Liver (tissue), 3 donors: ENCODE measurements around the gene ANXA10.

Experiments used
- EGR1 ChIP-seq, 2 donors: IDR thresholded peaks; 2 replicates each; pipeline ENCODE4 v1.6.1; 2016 to 2018; ENCODE audit warnings: antibody characterized with exemption in 2 of 2, low read depth in 2 of 2
- FOXA1 ChIP-seq: IDR thresholded peaks from 2 replicates; pipeline ENCODE4 v1.6.1; 2016; ENCODE audit warnings: antibody characterized with exemption
- FOXA2 ChIP-seq: IDR thresholded peaks from 2 replicates; pipeline ENCODE4 v1.6.1; 2016; ENCODE audit warnings: antibody characterized with exemption
- JUND ChIP-seq, 2 donors: IDR thresholded peaks; 2 replicates each; pipeline ENCODE4 v1.6.1; 2016; ENCODE audit warnings: antibody characterized with exemption in 2 of 2
- MAX ChIP-seq: IDR thresholded peaks from 2 replicates; pipeline ENCODE4 v1.6.1; 2016; ENCODE audit warnings: antibody characterized with exemption
- RAD21 ChIP-seq, 2 donors: IDR thresholded peaks; 2 replicates each; pipeline ENCODE4 v1.6.1; 2016; ENCODE audit warnings: antibody characterized with exemption in 2 of 2, mild to moderate bottlenecking in 2 of 2
- REST ChIP-seq: IDR thresholded peaks from 2 replicates; pipeline ENCODE4 v1.6.1; 2016; ENCODE audit warnings: antibody characterized with exemption, mild to moderate bottlenecking
- SP1 ChIP-seq: IDR thresholded peaks from 2 replicates; pipeline ENCODE4 v1.6.1; 2018; ENCODE audit warnings: antibody characterized with exemption, mild to moderate bottlenecking
- TAF1 ChIP-seq: conservative IDR thresholded peaks from 2 replicates; pipeline ENCODE4 v1.6.1; 2016; ENCODE audit warnings: antibody characterized with exemption, mild to moderate bottlenecking
- YY1 ChIP-seq: IDR thresholded peaks from 2 replicates; pipeline ENCODE4 v1.6.1; 2016; ENCODE audit warnings: antibody characterized with exemption, mild to moderate bottlenecking
- TF ChIP-seq, protein P1 (sequence below): fragments of 150-350 bp; IDR thresholded peaks from 2 replicates; pipeline ENCODE4 v1.5.1; 2017; ENCODE audit warnings: improper control_type of control experiment, low read depth, low read length; ENCODE audit not compliant: missing input control
- TF ChIP-seq, protein P2 (sequence below): IDR thresholded peaks from 2 replicates; pipeline ENCODE4 v1.6.1; 2016; ENCODE audit warnings: antibody characterized with exemption
- donor health status: healthy.
- donor health status: healthy.

DNA sequence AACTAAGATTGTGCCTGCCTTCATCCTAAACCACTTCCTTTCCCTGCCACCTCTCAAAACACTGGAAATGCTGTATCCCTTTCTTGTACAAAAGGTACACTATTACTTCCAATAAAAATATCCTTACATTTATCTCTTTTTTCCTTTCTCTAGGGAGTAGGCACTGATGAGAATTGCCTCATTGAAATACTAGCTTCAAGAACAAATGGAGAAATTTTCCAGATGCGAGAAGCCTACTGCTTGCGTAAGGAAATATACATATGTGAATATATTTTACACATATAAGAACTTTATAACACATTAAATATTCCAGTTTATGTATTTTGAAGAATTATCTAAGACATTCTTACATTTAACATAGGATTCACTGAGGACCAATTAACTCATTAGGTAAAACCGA lies 71.7 kb downstream of the ANXA10 start:
- TF ChIP-seq, protein P1, sequence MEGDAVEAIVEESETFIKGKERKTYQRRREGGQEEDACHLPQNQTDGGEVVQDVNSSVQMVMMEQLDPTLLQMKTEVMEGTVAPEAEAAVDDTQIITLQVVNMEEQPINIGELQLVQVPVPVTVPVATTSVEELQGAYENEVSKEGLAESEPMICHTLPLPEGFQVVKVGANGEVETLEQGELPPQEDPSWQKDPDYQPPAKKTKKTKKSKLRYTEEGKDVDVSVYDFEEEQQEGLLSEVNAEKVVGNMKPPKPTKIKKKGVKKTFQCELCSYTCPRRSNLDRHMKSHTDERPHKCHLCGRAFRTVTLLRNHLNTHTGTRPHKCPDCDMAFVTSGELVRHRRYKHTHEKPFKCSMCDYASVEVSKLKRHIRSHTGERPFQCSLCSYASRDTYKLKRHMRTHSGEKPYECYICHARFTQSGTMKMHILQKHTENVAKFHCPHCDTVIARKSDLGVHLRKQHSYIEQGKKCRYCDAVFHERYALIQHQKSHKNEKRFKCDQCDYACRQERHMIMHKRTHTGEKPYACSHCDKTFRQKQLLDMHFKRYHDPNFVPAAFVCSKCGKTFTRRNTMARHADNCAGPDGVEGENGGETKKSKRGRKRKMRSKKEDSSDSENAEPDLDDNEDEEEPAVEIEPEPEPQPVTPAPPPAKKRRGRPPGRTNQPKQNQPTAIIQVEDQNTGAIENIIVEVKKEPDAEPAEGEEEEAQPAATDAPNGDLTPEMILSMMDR: no peak
- TF ChIP-seq TAF1: no peak
- TF ChIP-seq, protein P2, sequence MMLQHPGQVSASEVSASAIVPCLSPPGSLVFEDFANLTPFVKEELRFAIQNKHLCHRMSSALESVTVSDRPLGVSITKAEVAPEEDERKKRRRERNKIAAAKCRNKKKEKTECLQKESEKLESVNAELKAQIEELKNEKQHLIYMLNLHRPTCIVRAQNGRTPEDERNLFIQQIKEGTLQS: no peak
- TF ChIP-seq RAD21 (IDR thresholded peaks at IDR 0.05): no peak
- TF ChIP-seq MAX: no peak
- no peak for TF ChIP-seq FOXA1
- no peak for TF ChIP-seq REST
- no peak for TF ChIP-seq SP1
- no peak for TF ChIP-seq YY1
- no peak for TF ChIP-seq JUND (IDR thresholded peaks at IDR 0.05)
- TF ChIP-seq EGR1 (IDR thresholded peaks at IDR 0.05; ENCODE audit: low read depth in 2 of 2): no peak
- TF ChIP-seq FOXA2: no peak
